GM23248 (cell line): ENCODE results near the gene SH3RF3. TPM values are rescaled to one million over a fixed set of nuclear protein-coding genes. Genes with fewer than 3 reads are reported as not detected.

ENCODE experiments used
- DNase-seq: peaks from one replicate; pipeline ENCODE4 v3.0.0-alpha.2; 2015
- H2AFZ ChIP-seq: fragments of 200-600 bp; sonication (generic); 2 replicates; pipeline ENCODE4 v1.6.1; 2016; ENCODE audit warnings: antibody characterized with exemption
- H3F3A ChIP-seq: fragments of 200-600 bp; sonication (generic); 2 replicates; pipeline ENCODE4 v1.6.1; 2016; ENCODE audit warnings: mild to moderate bottlenecking, antibody characterized with exemption, mixed run types; ENCODE audit not compliant: insufficient read depth
- H3K27ac ChIP-seq: fragments of 200-600 bp; sonication (generic); 2 replicates; pipeline ENCODE4 v1.5.1; 2016; ENCODE audit warnings: mild to moderate bottlenecking
- H3K27me3 ChIP-seq: fragments of 200-600 bp; sonication (generic); replicated peaks from 2 replicates; pipeline ENCODE4 v1.6.1; 2016; ENCODE audit warnings: mild to moderate bottlenecking; ENCODE audit not compliant: insufficient read depth
- H3K36me3 ChIP-seq: fragments of 200-600 bp; sonication (generic); 2 replicates; pipeline ENCODE4 v1.6.1; 2016; ENCODE audit warnings: low read depth, mild to moderate bottlenecking
- H3K4me1 ChIP-seq: fragments of 200-600 bp; sonication (generic); 2 replicates; pipeline ENCODE4 v1.6.1; 2016; ENCODE audit warnings: mild to moderate bottlenecking; ENCODE audit not compliant: insufficient read depth
- H3K4me2 ChIP-seq: fragments of 200-600 bp; sonication (generic); one replicate; pipeline ENCODE4 v1.6.1; 2016; ENCODE audit warnings: mild to moderate bottlenecking; ENCODE audit not compliant: unreplicated experiment
- H3K4me3 ChIP-seq: fragments of 200-600 bp; sonication (generic); 2 replicates; pipeline ENCODE4 v1.5.1; 2016; ENCODE audit warnings: mild to moderate bottlenecking
- H3K79me2 ChIP-seq: fragments of 200-600 bp; sonication (generic); 2 replicates; pipeline ENCODE4 v1.6.1; 2016; ENCODE audit warnings: mild to moderate bottlenecking; ENCODE audit not compliant: insufficient read depth
- H3K9ac ChIP-seq: fragments of 200-600 bp; sonication (generic); 2 replicates; pipeline ENCODE4 v1.6.1; 2016; ENCODE audit warnings: mild to moderate bottlenecking
- H3K9me2 ChIP-seq: fragments of 200-600 bp; sonication (generic); 2 replicates; pipeline ENCODE4 v1.6.1; 2016; ENCODE audit warnings: mixed run types, mild to moderate bottlenecking, moderate library complexity; ENCODE audit not compliant: insufficient read depth
- H3K9me3 ChIP-seq: fragments of 200-600 bp; sonication (generic); one replicate; pipeline ENCODE4 v1.6.1; 2017; ENCODE audit warnings: low read depth
- H4K20me1 ChIP-seq: fragments of 200-600 bp; sonication (generic); 2 replicates; pipeline ENCODE4 v1.6.0; 2016; ENCODE audit not compliant: insufficient read depth
- EZH2 ChIP-seq: fragments of 200-600 bp; sonication (generic); IDR thresholded peaks from 2 replicates; pipeline ENCODE4 v1.6.1; 2018; ENCODE audit warnings: antibody characterized with exemption, mild to moderate bottlenecking; ENCODE audit not compliant: insufficient read depth, poor library complexity, severe bottlenecking
- EZH2phosphoT487 ChIP-seq: fragments of 200-600 bp; sonication (generic); IDR thresholded peaks from 2 replicates; pipeline ENCODE4 v1.6.1; 2018; ENCODE audit warnings: antibody characterized with exemption, moderate library complexity, mild to moderate bottlenecking, low read depth; ENCODE audit not compliant: insufficient read depth
- WGBS, 2 experiments: methylation state at CpG; one replicate each; pipeline ENCODE4 v1.1.6; 2015 to 2017; ENCODE audit warnings: low lambda C conversion rate in 2 of 2, low coverage in 1 of 2; ENCODE audit errors: missing lambda C conversion rate in 2 of 2; 5-methylcytosine and 5-hydroxymethylcytosine counted together
- in situ Hi-C: fragments of 300-500 bp; cut with MboI; formaldehyde crosslinking; loops from 2 replicates; pipeline ENCODE4 v1.15.0; 2020
- polyA plus RNA-seq: library from polyadenylated mRNA; unstranded; fragments of >200 nt; fragmentation: Nextera tagmentation; extraction: Ambion mirVana; gene quantifications from 2 replicates; pipeline ENCODE4 v1.2.1, GENCODE V29; 2016
- total RNA-seq: library from RNA; depleted of rRNA; stranded (reverse); fragments of >200 nt; shearing (Covaris generic); gene quantifications from 2 replicates; pipeline ENCODE4 v1.2.3, GENCODE V29; 2014

SH3RF3 gene
- total and polyA plus RNA-seq, 2 experiments from 2014 or later, result 1.5 to 5.2 TPM

DNA sequence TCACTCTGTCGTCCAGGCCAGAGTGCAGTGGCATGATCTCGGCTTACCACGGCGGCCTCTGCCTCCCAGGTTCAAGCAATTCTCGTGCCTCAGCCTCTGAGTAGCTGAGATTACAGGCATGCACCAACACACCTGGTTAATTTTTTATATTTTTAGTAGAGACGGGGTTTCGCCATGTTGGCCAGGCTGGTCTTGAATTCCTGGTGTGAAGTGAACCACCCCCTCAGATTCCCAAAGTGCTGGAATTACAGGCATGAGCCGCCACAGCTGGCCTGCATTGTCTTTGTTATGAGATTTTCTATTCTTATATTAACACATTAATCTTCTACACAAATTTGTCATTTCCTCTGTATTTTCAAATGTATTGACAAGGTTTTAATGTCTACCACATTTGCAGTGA is 409.5 kb downstream of the SH3RF3 start:
- 59 to 61% methylated on average over 8 of the region's 8 CpGs for WGBS, 2 experiments
- no peak for DNase-seq
- Histone ChIP-seq H3K4me3 (no peak overlapping the region), H3K36me3 (peaks cover 16% of the 10 kb centered on the region), H3K4me2 (no peak overlapping the region), H3K9me2 (no peaks in the 10 kb centered on the region), H3F3A (peaks cover 20% of the 10 kb centered on the region; the same call in 1 of the 2 replicates), H3K27me3 (no peaks in the 10 kb centered on the region), H3K9ac (no peak overlapping the region), H4K20me1 (no peaks in the 10 kb centered on the region), H3K79me2 (no peaks in the 10 kb centered on the region), H3K9me3 (no peaks in the 10 kb centered on the region), H3K27ac (no peak overlapping the region), H3K4me1 (peaks cover 19% of the 10 kb centered on the region), H2AFZ (no peak overlapping the region)
- no peak for TF ChIP-seq EZH2phosphoT487
- in situ Hi-C loops, result no loop called here

DNA sequence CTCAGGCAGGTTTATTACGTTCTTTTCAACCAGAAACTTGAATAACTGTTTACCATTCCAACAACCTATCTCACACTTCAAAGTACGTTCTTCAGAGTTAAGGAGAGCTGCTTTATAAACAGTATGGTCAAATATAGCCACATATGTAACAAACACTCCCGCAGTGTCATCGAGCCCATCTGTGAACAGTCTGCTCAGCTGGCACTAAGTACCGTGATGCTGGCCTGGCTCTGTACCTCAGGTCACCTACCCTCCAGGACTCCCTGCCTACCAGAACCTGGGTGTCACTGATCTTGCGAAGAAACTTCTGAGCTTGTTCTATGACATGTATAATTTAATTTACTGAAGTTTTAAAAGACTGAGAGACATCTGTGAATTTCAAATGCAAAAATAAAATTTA is 413.4 kb downstream of the SH3RF3 start:
- Histone ChIP-seq H3K9ac (no peak overlapping the region), H3K9me3 (no peaks in the 10 kb centered on the region), H2AFZ (no peak overlapping the region), H3K4me2 (no peak overlapping the region), H3K4me3 (no peak overlapping the region), H3K9me2 (no peaks in the 10 kb centered on the region), H3K36me3 (peaks cover 20% of the 10 kb centered on the region), H3K4me1 (peaks cover 6% of the 10 kb centered on the region), H4K20me1 (no peaks in the 10 kb centered on the region), H3K79me2 (no peaks in the 10 kb centered on the region), H3K27ac (no peak overlapping the region), H3F3A (peaks cover 26% of the 10 kb centered on the region), H3K27me3 (no peaks in the 10 kb centered on the region)
- 94 to 97% methylated on average over 6 of the region's 6 CpGs for WGBS, 2 experiments
- in situ Hi-C loops, result loop anchor here (5.0 kb wide), 1 partner anchor 175 kb away; no protein-coding TSS in a partner anchor
- no peak for TF ChIP-seq EZH2phosphoT487
- no peak for TF ChIP-seq EZH2
- no peak for DNase-seq

DNA sequence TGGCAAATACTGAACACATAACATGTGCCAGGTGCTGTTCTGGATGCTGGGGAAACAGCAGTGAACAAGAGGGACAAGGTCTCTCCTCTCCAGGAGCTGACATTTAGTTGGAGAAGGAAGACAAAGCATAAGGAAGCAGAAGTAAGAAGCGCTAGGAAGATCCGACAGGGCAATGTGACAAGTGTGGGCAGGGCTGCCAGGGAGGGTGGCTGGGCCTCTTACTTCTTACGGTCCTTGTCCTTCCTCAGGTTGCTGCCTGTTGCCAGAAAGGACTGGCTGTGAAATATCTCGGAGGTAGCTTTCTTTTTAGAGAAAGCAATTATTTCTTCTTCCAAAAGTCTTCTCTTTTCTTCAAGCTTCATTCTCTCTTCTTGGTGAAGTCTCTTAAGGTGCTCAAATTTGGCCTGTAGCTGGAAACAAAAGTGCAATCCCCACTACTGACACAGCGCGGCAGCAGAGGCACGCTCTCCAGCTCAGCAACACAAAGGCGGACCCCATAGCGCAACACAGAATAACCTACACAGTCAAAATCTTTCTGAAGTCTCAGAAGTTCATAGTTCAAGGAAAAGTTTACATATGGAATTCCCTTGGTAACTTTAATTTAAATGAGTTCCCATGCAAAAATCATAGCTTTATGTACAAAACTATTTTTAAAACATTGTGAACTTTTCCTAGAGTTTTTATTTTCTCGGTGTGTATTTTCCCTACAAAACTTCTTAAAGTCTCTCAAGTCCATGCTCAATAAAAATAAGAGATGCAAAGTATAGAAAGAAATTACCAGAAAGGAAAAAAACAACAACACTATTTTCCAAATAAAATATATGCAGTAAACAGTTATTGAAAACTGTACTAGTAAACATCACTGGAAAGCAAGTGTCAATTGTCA is 417.1 kb downstream of the SH3RF3 start:
- H3K4me3 ChIP-seq, result no peak overlapping the region
- no peak overlapping the region for H3K4me2 ChIP-seq
- H2AFZ ChIP-seq, result no peak overlapping the region
- 26 to 28% methylated on average over 10 of the region's 10 CpGs for WGBS, 2 experiments
- H3K9me3 ChIP-seq, result no peaks in the 10 kb centered on the region
- peak overlapping the region; percentile 13; the same call in 1 of the 2 replicates for H3K9ac ChIP-seq
- in situ Hi-C loops, result no loop called here
- peaks cover 20% of the 10 kb centered on the region for H3K36me3 ChIP-seq
- H4K20me1 ChIP-seq, result no peaks in the 10 kb centered on the region
- no peaks in the 10 kb centered on the region for H3K27me3 ChIP-seq
- H3K4me1 ChIP-seq, result peaks cover 14% of the 10 kb centered on the region
- no peaks in the 10 kb centered on the region for H3K79me2 ChIP-seq
- DNase-seq, result peak; percentile 76
- peaks cover 25% of the 10 kb centered on the region; the same call in 1 of the 2 replicates for H3F3A ChIP-seq
- H3K27ac ChIP-seq, result no peak overlapping the region
- H3K9me2 ChIP-seq, result no peaks in the 10 kb centered on the region
- TF ChIP-seq EZH2phosphoT487, result no peak
- TF ChIP-seq EZH2, result no peak

DNA sequence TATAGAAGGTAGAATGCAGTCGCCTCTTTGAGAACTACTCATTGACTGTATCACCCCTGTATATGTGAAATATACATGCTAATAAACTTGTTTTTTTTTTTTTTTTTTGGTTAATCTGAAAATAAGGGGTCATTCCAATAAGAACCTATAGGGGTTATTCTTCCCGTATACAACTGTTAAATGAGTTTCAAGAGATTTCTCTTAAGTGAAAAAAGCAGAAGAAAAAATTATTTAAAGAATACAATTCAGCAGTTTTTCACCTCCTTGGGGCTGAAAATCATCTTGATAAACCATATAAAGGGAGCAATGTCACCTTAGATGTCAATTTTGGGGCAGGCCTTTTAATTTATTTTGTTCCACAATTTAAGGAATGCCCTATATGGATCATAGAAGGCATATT is 418.3 kb downstream of the SH3RF3 start:
- no peak for DNase-seq
- Histone ChIP-seq H3K27me3 (no peaks in the 10 kb centered on the region), H3K27ac (0 out of 2 replicates have a peak overlapping the region, but pooled peaks have one; percentile 2), H3K9me2 (no peaks in the 10 kb centered on the region), H3K4me3 (no peak overlapping the region), H3K36me3 (peaks cover 15% of the 10 kb centered on the region), H3K9ac (no peak overlapping the region), H3K79me2 (no peaks in the 10 kb centered on the region), H3K4me2 (no peak overlapping the region), H3K4me1 (peaks cover 14% of the 10 kb centered on the region), H3F3A (peaks cover 25% of the 10 kb centered on the region; the same call in 1 of the 2 replicates), H3K9me3 (no peaks in the 10 kb centered on the region), H2AFZ (no peak overlapping the region), H4K20me1 (no peaks in the 10 kb centered on the region)
- in situ Hi-C loops, result no loop called here
- no peak for TF ChIP-seq EZH2
- 80 to 84% methylated on average over 2 of the region's 2 CpGs for WGBS, 2 experiments
